22Rv1 (cell line): ENCODE measurements around the gene RASD2.
"Not testable (repeated sequence)": the region's sequence is repeated elsewhere in the genome, so short reads cannot be mapped to it uniquely, and the experiment has no call there.

ENCODE experiments used
- H3K27ac ChIP-seq: fragments of 450-650 bp; 2 replicates; pipeline ENCODE4 v1.5.1; 2017
- CTCF ChIP-seq: fragments of 450-650 bp; IDR thresholded peaks from 2 replicates; pipeline ENCODE4 v1.5.1; 2017; ENCODE audit warnings: mild to moderate bottlenecking
- ZFX ChIP-seq: fragments of 450-650 bp; IDR thresholded peaks from 2 replicates; pipeline ENCODE4 v1.6.1; 2017; ENCODE audit warnings: antibody characterized with exemption, borderline replicate concordance

RASD2 gene

DNA sequence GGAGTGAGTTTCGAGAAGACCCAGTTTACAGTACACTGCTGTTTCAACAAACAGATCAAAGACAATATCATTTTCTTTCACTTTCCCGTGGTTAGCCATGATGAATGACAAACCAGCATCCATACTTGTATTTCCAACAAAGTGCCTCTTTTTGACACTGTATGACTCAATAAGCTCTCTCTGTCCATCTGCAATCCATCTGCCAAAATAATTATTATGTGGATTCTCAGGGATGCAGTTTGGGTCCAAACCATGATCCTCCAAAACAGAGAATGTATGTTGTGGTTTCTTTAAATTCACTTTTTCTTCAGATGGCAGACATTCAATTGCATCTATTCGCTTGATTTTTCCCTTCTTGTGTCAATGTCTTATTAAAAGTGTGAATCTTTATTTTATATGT is 37.8 kb upstream of the RASD2 start:
- no peak for TF ChIP-seq CTCF
- no peak for TF ChIP-seq ZFX
- H3K27ac ChIP-seq = no peak overlapping the region

GRCh38 chr22:35505399-35506258 is 35.0 kb upstream of the RASD2 start:
- TF ChIP-seq CTCF = no peak
- TF ChIP-seq ZFX = no peak
- 0 out of 2 replicates have a peak overlapping the region, but pooled peaks have one; percentile 34 for H3K27ac ChIP-seq

GRCh38 chr22:35506259-35506570 is 34.4 kb upstream of the RASD2 start:
- 0 out of 2 replicates have a peak overlapping the region, but pooled peaks have one; percentile 34 for H3K27ac ChIP-seq
- TF ChIP-seq ZFX (no peak), CTCF (no peak)

DNA sequence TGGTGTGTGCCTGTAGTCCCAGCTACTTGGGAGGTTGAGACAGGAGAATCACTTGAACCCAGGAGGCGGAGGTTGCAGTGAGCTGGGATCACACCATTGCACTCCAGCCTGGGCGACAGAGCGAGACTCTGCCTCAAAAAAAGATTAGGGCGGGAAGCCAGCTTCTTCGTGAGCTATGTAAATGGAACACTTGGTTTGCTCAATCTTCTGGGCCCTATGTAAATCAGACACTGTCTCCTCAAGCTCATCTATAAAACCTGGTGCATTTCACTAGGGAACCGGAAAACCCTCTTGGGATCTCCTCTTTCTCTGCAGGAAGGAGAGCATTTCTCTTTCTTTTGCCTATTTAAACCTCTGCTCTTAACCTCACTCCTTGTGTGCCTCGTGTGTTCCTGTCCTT is 32.8 kb upstream of the RASD2 start:
- not testable (repeated sequence) for H3K27ac ChIP-seq

DNA sequence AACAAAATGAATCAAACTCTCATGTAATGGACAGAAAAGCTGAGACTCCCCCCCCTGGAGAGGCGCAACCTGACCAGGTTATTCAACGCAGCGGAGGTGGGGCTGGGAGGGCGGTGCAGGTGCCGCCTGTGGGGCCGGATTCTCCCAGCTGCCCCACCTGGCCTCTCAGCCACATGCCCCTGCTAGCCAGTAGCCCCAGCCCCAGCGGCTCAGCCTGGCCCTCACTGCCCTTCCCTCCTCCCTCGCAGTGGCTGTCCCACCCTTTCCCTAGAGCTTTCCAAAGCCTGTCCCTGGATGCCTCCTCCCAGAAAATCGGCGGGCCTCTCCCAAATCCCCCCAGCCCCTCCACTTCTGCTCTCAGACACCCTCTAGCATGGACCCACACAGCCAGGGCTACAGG is 31.2 kb upstream of the RASD2 start:
- TF ChIP-seq CTCF (no peak), ZFX (no peak)
- H3K27ac ChIP-seq = no peak overlapping the region

DNA sequence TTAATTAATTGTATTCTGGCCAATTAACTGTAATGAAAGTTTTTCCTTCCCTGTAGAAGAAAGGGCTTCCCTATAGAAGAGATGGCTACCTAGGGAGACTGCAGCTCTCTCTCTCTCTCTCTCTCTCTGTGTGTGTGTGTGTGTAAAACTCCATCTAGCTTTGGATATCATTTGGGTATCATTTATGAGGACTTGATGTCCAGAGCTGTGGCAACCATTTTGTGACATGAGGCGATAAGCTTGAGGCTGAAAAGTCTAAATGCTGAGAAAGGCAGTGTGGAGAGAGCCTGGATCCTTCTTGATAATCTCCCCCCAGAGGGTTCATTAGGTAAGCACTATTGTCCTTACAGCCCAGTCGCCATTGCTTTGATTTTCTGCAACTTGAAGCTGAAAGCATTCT is 30.7 kb upstream of the RASD2 start:
- no peak for TF ChIP-seq CTCF
- no peak for TF ChIP-seq ZFX
- H3K27ac ChIP-seq = no peak overlapping the region

GRCh38 chr22:35510481-35510934 is 30.1 kb upstream of the RASD2 start:
- H3K27ac ChIP-seq = no peak overlapping the region

More at GRCh38 chr22:35510481-35510934, 30.1 kb upstream of the RASD2 start:
- TF ChIP-seq CTCF (no peak), ZFX (no peak)
